GM04504 (cell line): ENCODE measurements around the gene LYPD5.
"Not testable (repeated sequence)": the region's sequence is repeated elsewhere in the genome, so short reads cannot be mapped to it uniquely, and the experiment has no call there.

Source experiments
- DNase-seq: peaks from one replicate; pipeline ENCODE4 v3.0.0-alpha.2; 2012; ENCODE audit warnings: low read depth

LYPD5 gene

GRCh38 chr19:43806401-43806800 lies 4.2 kb upstream of the LYPD5 start:
- not testable (repeated sequence) for DNase-seq

DNA sequence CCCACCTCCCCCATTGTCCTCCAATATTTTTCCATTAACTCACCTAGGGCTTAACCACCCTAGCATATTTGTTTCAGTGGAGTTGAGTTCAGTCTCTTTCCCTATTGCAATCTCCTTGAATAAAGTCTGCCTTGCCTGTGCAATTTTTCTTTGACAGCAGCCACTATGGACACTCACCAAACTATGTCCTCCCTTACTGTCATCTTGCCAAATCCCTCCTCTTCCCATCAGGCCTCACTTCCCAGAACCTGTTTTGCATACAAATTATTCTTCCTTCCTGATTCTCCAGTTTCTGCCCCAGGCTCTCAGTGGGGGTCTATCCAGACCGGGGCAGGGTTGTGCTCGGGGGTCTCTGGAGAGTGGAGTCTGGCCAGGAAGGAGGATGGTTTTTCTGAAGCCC lies 2.2 kb upstream of the LYPD5 start:
- DNase-seq = no peak

DNA sequence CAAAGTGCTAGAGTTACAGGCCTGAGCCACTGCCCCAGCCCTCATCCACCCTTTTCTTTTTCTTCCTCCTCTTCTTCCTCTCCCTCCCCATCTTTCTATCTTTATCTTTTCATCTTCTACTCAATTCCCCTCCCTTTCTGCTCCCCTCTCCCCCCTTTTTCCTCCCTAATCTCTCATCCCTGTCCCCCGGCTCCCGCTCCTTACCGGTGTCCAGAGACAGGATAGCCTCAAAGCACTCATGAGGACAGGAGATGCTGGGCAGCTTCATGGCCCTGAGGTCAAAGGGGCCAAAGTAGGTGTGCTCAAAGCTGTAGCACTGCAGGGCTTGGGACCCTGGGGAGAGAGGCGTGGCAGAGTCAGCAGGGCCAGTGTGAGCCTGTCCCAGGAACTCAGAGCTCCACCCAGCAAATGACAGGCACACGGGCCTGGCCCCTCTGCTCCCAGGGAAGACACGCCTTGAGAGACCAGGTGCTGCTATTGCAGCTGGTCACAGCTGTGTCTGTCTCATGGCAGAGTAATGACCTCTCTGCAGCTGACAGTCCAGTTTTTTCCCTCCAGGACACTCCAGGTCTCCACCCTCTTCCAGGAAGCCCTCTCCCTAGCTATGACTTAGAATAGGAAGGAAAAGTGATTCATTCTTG lies 2.6 kb downstream of the LYPD5 start:
- DNase-seq = no peak

- DNase-seq = no peak
Observed at GRCh38 chr19:43798546-43799409, 3.5 kb downstream of the LYPD5 start.

DNA sequence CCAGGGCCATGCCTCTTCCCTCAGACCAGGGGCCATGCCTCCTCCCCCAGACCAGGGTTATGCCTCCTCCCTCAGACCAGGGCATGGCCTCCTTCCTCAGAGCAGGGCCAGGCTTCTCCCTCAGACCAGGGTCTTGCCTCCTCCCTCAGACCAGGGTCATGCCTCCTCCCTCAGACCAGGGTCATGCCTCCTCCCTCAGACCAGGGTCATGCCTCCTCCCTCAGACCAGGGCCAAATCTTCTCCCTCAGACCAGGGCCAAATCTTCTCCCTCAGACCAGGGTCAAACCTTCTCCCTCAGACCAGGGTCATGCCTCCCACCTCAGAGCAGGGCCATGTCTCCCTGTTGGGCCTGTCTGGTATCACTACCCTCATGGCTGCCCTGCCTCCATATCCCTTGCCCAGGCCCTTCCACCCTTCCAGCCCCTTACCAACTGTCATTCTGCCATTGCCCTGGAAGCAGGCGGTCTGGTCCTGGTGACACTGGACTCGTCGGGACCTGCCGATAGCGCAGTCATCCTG lies 4.2 kb downstream of the LYPD5 start:
- no peak for DNase-seq

DNA sequence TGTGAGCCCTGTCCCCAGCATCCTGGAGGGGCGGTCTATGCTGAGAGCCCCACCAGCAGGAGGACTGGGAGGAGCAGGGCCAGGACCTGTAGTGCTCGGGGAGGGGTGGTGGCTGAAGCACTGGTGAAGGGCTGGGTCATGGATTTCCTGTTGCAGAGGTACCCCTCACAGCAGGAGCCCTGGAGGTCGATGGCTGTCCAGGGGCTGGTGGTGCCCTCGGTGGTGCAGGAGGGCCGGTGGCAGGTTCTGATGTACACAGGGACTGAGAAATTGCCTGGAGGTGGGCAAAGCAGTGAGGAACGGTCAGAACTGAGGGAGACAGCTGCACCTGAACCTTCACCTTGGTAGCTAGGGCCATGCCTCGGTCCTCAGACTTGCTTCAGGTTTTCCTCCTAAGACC lies 4.7 kb downstream of the LYPD5 start:
- DNase-seq = no peak

DNA sequence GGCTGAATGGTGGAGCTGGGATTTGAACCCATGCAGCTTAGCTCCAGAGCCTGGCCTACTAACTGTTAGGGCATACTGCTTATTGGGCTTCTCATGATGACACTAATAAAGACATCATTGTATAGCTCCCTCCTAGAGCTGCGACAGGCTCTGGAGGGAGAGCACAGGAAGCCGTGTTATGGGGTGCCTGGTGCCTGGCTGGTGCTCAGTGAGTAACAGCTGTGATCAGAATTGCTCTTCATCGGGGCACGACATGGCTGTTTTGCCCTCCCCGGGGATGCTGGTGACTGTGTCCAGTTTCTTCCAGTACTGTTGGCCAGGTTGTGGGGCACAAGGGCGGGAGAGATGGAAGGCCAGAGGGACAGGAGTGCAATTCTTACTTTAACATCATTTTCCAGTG lies 5.1 kb downstream of the LYPD5 start:
- DNase-seq = no peak

- no peak for DNase-seq
Observed at GRCh38 chr19:43790587-43790986, 11.7 kb downstream of the LYPD5 start.

GRCh38 chr19:43789029-43789428 lies 13.2 kb downstream of the LYPD5 start:
- DNase-seq = no peak

- DNase-seq = no peak
Observed at GRCh38 chr19:43786665-43787064, 15.6 kb downstream of the LYPD5 start.

DNA sequence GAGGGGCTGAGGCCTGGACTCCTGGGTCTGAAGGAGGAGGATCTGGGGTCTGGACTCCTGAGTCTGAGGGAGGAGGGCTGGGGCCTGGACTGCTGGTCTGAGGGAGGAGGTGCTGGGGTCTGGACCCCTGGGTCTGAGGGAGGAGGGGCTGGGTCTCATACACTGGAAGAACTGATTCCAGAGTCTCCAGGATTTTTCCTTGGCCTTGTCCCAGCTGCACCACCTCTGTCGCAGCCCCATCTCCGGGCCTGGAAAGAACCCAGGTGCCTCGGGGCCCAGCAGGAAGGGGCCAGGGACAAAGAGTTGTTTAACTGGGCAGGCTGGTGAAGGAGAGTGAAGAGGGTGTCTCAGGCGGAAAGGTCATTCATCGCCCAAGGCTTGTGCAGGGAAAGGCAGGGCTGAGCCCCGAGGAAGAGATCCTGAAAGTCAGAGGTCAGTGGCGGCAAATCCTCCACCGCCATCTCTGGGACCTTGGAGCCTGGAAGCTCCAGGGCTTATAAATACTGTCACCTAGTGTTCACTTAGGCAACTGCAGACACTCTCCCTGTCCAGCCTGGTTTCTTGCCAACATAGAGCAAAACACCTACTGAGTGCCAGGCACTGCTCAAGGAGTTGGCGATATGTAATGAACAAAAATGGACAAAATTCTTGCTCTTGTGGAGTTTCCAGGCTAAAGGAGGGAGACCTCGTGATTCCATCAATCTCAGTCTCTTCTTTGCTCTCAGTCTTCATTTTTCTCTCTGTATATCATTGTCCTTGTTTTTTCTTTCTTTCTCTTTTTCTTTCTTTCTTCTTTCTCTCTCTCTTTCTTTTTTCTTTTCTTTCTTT lies 17.1 kb downstream of the LYPD5 start:
- no peak for DNase-seq

GRCh38 chr19:43784241-43784980 lies 17.8 kb downstream of the LYPD5 start:
- peak; percentile 68 for DNase-seq

- no peak for DNase-seq
Observed at GRCh38 chr19:43783636-43784035, 18.6 kb downstream of the LYPD5 start.

- no peak for DNase-seq
Observed at GRCh38 chr19:43782689-43783231, 19.5 kb downstream of the LYPD5 start.

- DNase-seq = no peak
Observed at GRCh38 chr19:43782311-43782660, 20.0 kb downstream of the LYPD5 start.

GRCh38 chr19:43781630-43782310 lies 20.5 kb downstream of the LYPD5 start:
- no peak for DNase-seq

- no peak for DNase-seq
Observed at GRCh38 chr19:43780706-43781525, 21.3 kb downstream of the LYPD5 start, which contains the start of gene KCNN4. TSS of gene KCNN4 (minus strand) at chr19:43780973. CDS start at chr19:43780861, 112 bp downstream.

- no peak for DNase-seq
Observed at GRCh38 chr19:43779820-43780219, 22.4 kb downstream of the LYPD5 start.

- no peak for DNase-seq
Observed at GRCh38 chr19:43779147-43779819, 23.0 kb downstream of the LYPD5 start.
